Measurements from ENCODE around the gene TMEM121B. TPM values are rescaled to one million over a fixed set of nuclear protein-coding genes. Genes with fewer than 3 reads are reported as not detected.

Gene TMEM121B
- total RNA-seq, 4 donors from 2014 or later = under 0.01 to 0.20 (median 0.16) TPM; not detected in 1

- DNase-seq = no peak
- no peak overlapping the region for H3K27ac ChIP-seq
- no peaks in the 10 kb centered on the region for H3K36me3 ChIP-seq
- WGBS, 2 donors (ENCODE audit: low coverage in 1 of 2) = 48 to 80% methylated on average over 1 to 2 of the region's 2 CpGs
- intact Hi-C loops (cut with DNase I; ENCODE audit: low total_unique reads) = no loop called here
- no peak for TF ChIP-seq POLR2A (IDR thresholded peaks at IDR 0.05)
- no peak for TF ChIP-seq POLR2AphosphoS5 (IDR thresholded peaks at IDR 0.05)
- TF ChIP-seq, protein P1, sequence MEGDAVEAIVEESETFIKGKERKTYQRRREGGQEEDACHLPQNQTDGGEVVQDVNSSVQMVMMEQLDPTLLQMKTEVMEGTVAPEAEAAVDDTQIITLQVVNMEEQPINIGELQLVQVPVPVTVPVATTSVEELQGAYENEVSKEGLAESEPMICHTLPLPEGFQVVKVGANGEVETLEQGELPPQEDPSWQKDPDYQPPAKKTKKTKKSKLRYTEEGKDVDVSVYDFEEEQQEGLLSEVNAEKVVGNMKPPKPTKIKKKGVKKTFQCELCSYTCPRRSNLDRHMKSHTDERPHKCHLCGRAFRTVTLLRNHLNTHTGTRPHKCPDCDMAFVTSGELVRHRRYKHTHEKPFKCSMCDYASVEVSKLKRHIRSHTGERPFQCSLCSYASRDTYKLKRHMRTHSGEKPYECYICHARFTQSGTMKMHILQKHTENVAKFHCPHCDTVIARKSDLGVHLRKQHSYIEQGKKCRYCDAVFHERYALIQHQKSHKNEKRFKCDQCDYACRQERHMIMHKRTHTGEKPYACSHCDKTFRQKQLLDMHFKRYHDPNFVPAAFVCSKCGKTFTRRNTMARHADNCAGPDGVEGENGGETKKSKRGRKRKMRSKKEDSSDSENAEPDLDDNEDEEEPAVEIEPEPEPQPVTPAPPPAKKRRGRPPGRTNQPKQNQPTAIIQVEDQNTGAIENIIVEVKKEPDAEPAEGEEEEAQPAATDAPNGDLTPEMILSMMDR (IDR thresholded peaks at IDR 0.05) = no peak
- no peak for TF ChIP-seq EP300 (IDR thresholded peaks at IDR 0.05; ENCODE audit: low read depth)
- H3K27me3 ChIP-seq = no peaks in the 10 kb centered on the region
- in situ Hi-C loops (cut with MboI; ENCODE audit: low pct_ligation_motif_present in 1 of 4, low pct_unique_long_range_greater_than_20kb in 1 of 4, low sequenced_read_pairs in 3 of 4) = no loop called here
- H3K9me3 ChIP-seq = no peaks in the 10 kb centered on the region
- no peaks in the 10 kb centered on the region for H3K4me1 ChIP-seq
- no peak overlapping the region for H3K4me3 ChIP-seq
These were observed 11.0 kb upstream of the TMEM121B start for GRCh38 chr22:17132112-17132511.

DNA sequence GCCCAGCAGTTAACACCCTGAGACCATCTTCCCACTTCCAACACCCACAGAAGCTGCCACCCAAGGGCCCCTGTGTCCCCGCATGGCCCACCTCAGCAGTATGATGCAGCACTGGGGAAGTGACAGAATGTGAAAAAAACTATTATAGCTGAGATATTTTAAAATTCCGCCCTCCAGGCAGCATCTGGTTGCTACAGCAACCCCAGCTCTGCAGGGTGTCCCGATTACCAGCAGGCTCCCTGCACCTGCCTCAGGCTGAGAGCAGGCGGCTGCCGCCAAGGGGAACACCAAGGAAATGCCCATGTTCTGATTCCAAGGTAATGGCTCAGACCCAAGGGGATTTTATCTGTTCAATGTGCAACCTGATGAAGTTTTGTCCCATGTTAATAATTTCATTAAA lies 10.5 kb upstream of the TMEM121B start:
- TF ChIP-seq, protein P1 (IDR thresholded peaks at IDR 0.05) = no peak
- no peak for DNase-seq
- Histone ChIP-seq H3K9me3 (no peaks in the 10 kb centered on the region), H3K27ac (no peak overlapping the region), H3K4me1 (no peaks in the 10 kb centered on the region), H3K27me3 (no peaks in the 10 kb centered on the region), H3K4me3 (no peak overlapping the region), H3K36me3 (no peaks in the 10 kb centered on the region)
- in situ Hi-C loops (cut with MboI; ENCODE audit: low pct_ligation_motif_present in 1 of 4, low pct_unique_long_range_greater_than_20kb in 1 of 4, low sequenced_read_pairs in 3 of 4) = no loop called here
- intact Hi-C loops (cut with DNase I; ENCODE audit: low total_unique reads) = no loop called here
- 68% methylated on average over 5 of the region's 5 CpGs; no CpG with 5 or more reads in 1 of the 2 donors for WGBS, 2 donors (ENCODE audit: low coverage in 1 of 2)

DNA sequence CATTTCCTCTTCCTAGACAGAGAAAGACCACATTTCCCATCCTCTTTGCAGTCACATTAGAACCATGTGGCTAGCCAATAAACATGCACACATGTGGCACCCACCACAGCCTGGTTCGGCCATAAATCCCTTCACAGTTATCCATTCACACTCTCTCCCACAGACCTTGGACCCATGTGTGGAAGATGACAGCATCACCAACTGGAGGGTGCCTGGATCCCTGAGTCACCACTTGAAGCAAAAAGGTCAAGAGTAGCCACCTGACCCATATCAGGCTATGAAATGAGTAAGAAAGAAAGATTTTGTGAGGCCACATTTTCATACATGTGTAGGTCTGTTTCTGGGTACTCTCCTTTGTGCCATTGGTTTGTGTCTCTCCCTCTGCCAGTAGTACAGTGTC lies 9.0 kb upstream of the TMEM121B start:
- intact Hi-C loops (cut with DNase I; ENCODE audit: low total_unique reads) (no loop called here), in situ Hi-C loops (cut with MboI; ENCODE audit: low pct_ligation_motif_present in 1 of 4, low pct_unique_long_range_greater_than_20kb in 1 of 4, low sequenced_read_pairs in 3 of 4) (no loop called here)
- DNase-seq = no peak
- Histone ChIP-seq H3K27me3 (no peaks in the 10 kb centered on the region), H3K4me3 (no peak overlapping the region), H3K27ac (no peak overlapping the region), H3K4me1 (no peaks in the 10 kb centered on the region), H3K36me3 (no peaks in the 10 kb centered on the region), H3K9me3 (no peaks in the 10 kb centered on the region)
- whole genome bisulfite sequencing, 2 donors (ENCODE audit: low coverage in 1 of 2) = 88% methylated on average over 1 of the region's 1 CpG; no CpG with 5 or more reads in 1 of the 2 donors
- TF ChIP-seq EP300 (IDR thresholded peaks at IDR 0.05; ENCODE audit: low read depth) (no peak), POLR2A (IDR thresholded peaks at IDR 0.05) (no peak), POLR2AphosphoS5 (IDR thresholded peaks at IDR 0.05) (no peak)
- TF ChIP-seq, protein P1 (IDR thresholded peaks at IDR 0.05) = no peak

GRCh38 chr22:17120711-17121232 lies 388 bp downstream of the TMEM121B start:
- TF ChIP-seq EP300 (IDR thresholded peaks at IDR 0.05; ENCODE audit: low read depth) (no peak), POLR2AphosphoS5 (IDR thresholded peaks at IDR 0.05) (no peak), POLR2A (IDR thresholded peaks at IDR 0.05) (no peak)
- TF ChIP-seq, protein P1 (IDR thresholded peaks at IDR 0.05) = no peak
- H3K27me3 ChIP-seq = peaks cover 57% of the 10 kb centered on the region
- no peak overlapping the region for H3K27ac ChIP-seq
- H3K9me3 ChIP-seq = no peaks in the 10 kb centered on the region
- WGBS, 2 donors (ENCODE audit: low coverage in 1 of 2) = 0% methylated on average over 3 of the region's 70 CpGs; no CpG with 5 or more reads in 1 of the 2 donors
- intact Hi-C loops (cut with DNase I; ENCODE audit: low total_unique reads) = no loop called here
- no peaks in the 10 kb centered on the region for H3K36me3 ChIP-seq
- H3K4me3 ChIP-seq = peak overlapping the region; percentile 13 to 77 (median 44)
- DNase-seq = no peak
- in situ Hi-C loops (cut with MboI; ENCODE audit: low pct_ligation_motif_present in 1 of 4, low pct_unique_long_range_greater_than_20kb in 1 of 4, low sequenced_read_pairs in 3 of 4) = no loop called here
- peaks cover 3 to 25% (median 11%) of the 10 kb centered on the region in 4 donors for H3K4me1 ChIP-seq
